ENCODE measurements around the gene USP30.
"Not testable (repeated sequence)": the region's sequence is repeated elsewhere in the genome, so short reads cannot be mapped to it uniquely, and the experiment has no call there.

The USP30 gene

GRCh38 chr12:109053382-109054123 is 1.2 kb downstream of the USP30 start:
- DNase-seq, result no peak

- not testable (repeated sequence) for DNase-seq
These were observed 1.7 kb downstream of the USP30 start for GRCh38 chr12:109054124-109054513.

GRCh38 chr12:109054520-109054919 is 2.1 kb downstream of the USP30 start:
- no peak for DNase-seq

- DNase-seq, result no peak
These were observed 4.5 kb downstream of the USP30 start for GRCh38 chr12:109056891-109057290.

- no peak for DNase-seq
These were observed 5.0 kb downstream of the USP30 start for GRCh38 chr12:109057376-109057775.

GRCh38 chr12:109058773-109059172 is 6.4 kb downstream of the USP30 start:
- DNase-seq, result no peak

- DNase-seq, result no peak
These were observed 11.8 kb downstream of the USP30 start for GRCh38 chr12:109064143-109064542.

- DNase-seq, result no peak
These were observed 12.9 kb downstream of the USP30 start for GRCh38 chr12:109065154-109065852.

GRCh38 chr12:109065853-109066193 is 13.4 kb downstream of the USP30 start:
- DNase-seq, result no peak

- DNase-seq, result no peak
These were observed 17.2 kb downstream of the USP30 start for GRCh38 chr12:109069307-109070271.

GRCh38 chr12:109074866-109075265 is 22.5 kb downstream of the USP30 start:
- DNase-seq, result no peak

- DNase-seq, result no peak
These were observed 30.4 kb downstream of the USP30 start for GRCh38 chr12:109082751-109083150.

GRCh38 chr12:109084425-109084824 is 32.0 kb downstream of the USP30 start:
- DNase-seq, result no peak

- DNase-seq, result no peak
These were observed 33.2 kb downstream of the USP30 start for GRCh38 chr12:109085590-109085989.

- no peak for DNase-seq
These were observed 34.9 kb downstream of the USP30 start for GRCh38 chr12:109087250-109087649.

GRCh38 chr12:109088818-109089217 is 36.4 kb downstream of the USP30 start:
- peak; percentile 5 for DNase-seq

GRCh38 chr12:109089683-109090082 is 37.3 kb downstream of the USP30 start:
- no peak for DNase-seq

GRCh38 chr12:109092497-109093021 is 40.2 kb downstream of the USP30 start:
- DNase-seq, result no peak

- peak; percentile 91 for DNase-seq
These were observed 40.9 kb downstream of the USP30 start, which contains the start of gene ALKBH2 for GRCh38 chr12:109093022-109093918. TSS of gene ALKBH2 (minus strand) at chr12:109093472. CDS start at chr12:109092786, 686 bp downstream.

- no peak for DNase-seq
These were observed 44.7 kb downstream of the USP30 start for GRCh38 chr12:109097140-109097434.

- peak; percentile 96 for DNase-seq
These were observed 45.2 kb downstream of the USP30 start, which contains the start of gene UNG for GRCh38 chr12:109097435-109098182. TSS of gene UNG (plus strand) at chr12:109097597. CDS start at chr12:109097680, 83 bp downstream.

Data from fibroblast of skin of abdomen (primary cell).